H1 (cell line): ENCODE measurements around the gene RAB9B. TPM values are rescaled to one million over a fixed set of nuclear protein-coding genes. Genes with fewer than 3 reads are reported as not detected.

Source experiments
- CTCF ChIA-PET: fragments of 300-600 bp; sonication (Branson Sonifier 250); formaldehyde crosslinking; loops from one replicate; lab custom pipeline; 2021; ENCODE audit not compliant: partially characterized antibody; lab: Charles Lee
- POLR2A ChIA-PET: fragments of 300-600 bp; sonication (Branson Sonifier 250); formaldehyde crosslinking; loops from one replicate; lab custom pipeline; 2021; ENCODE audit warnings: inconsistent platforms; ENCODE audit not compliant: partially characterized antibody; lab: Charles Lee
- DNase-seq, 2 experiments: peaks; one replicate each; pipeline versions ENCODE4 v3.0.0 to v3.0.0-alpha.2; 2010 to 2022; ENCODE audit warnings: low spot score in 2 of 2, low read depth in 1 of 2, mixed read lengths in 1 of 2
- FAIRE-seq: peaks from 2 replicates; lab custom pipeline; 2011; peaks lifted over from hg19 to GRCh38; lab: Jason Lieb, UNC
- H2AFZ ChIP-seq: 2 replicates; pipeline ENCODE4 v1.8.1; 2012; ENCODE audit warnings: low read length, inconsistent platforms
- H2AK5ac ChIP-seq: 2 replicates; pipeline ENCODE4 v1.6.1; 2013; ENCODE audit warnings: low read depth, low read length
- H2BK120ac ChIP-seq: replicated peaks from 2 replicates; pipeline ENCODE3; 2013; ENCODE audit warnings: low read depth, low read length, inconsistent platforms
- H2BK12ac ChIP-seq: 2 replicates; pipeline ENCODE4 v1.6.1; 2013; ENCODE audit warnings: low read depth, low read length
- H2BK15ac ChIP-seq: 2 replicates; pipeline ENCODE4 v1.6.1; 2013; ENCODE audit warnings: low read length
- H2BK20ac ChIP-seq: 2 replicates; pipeline ENCODE4 v1.6.1; 2013; ENCODE audit warnings: low read length
- H2BK5ac ChIP-seq: 2 replicates; pipeline ENCODE4 v1.6.1; 2013; ENCODE audit warnings: low read depth, low read length
- H3K14ac ChIP-seq: 2 replicates; pipeline ENCODE4 v1.6.1; 2013; ENCODE audit warnings: inconsistent platforms; ENCODE audit not compliant: insufficient read length
- H3K18ac ChIP-seq: 2 replicates; pipeline ENCODE4 v1.6.1; 2013; ENCODE audit warnings: low read length; ENCODE audit errors: extremely low read depth
- H3K23ac ChIP-seq: 2 replicates; pipeline ENCODE4 v1.6.1; 2013; ENCODE audit warnings: inconsistent platforms; ENCODE audit not compliant: insufficient read length
- H3K23me2 ChIP-seq: 2 replicates; pipeline ENCODE4 v1.6.1; 2013; ENCODE audit warnings: low read depth, low read length
- H3K27ac ChIP-seq: 2 replicates; pipeline ENCODE4 v1.6.1; 2011; ENCODE audit warnings: low read depth, low read length, inconsistent platforms
- H3K27me3 ChIP-seq, 4 experiments: replicated peaks in 1 of 4; 1 replicate in 1 of 4; 2 replicates in 3 of 4; pipeline versions ENCODE4 v1.6.1 to v1.8.1; 2011 to 2013; ENCODE audit warnings: low read length in 3 of 4, mild to moderate bottlenecking in 3 of 4, inconsistent platforms in 2 of 4, mixed read lengths in 2 of 4, moderate library complexity in 1 of 4; ENCODE audit not compliant: control insufficient read depth in 3 of 4, insufficient read depth in 3 of 4; ENCODE audit errors: extremely low read depth in 1 of 4
- H3K36me3 ChIP-seq, 4 experiments: 2 replicates each; pipeline versions ENCODE4 v1.6.1 to v1.8.1; 2011 to 2013; ENCODE audit warnings: mild to moderate bottlenecking in 4 of 4, low read length in 3 of 4, moderate library complexity in 2 of 4, control low read depth in 1 of 4, inconsistent platforms in 1 of 4; ENCODE audit not compliant: insufficient read depth in 4 of 4, control insufficient read depth in 2 of 4
- H3K4ac ChIP-seq: replicated peaks from 2 replicates; pipeline ENCODE3; 2013; ENCODE audit warnings: low read length, low read depth, mixed read lengths, inconsistent platforms; ENCODE audit not compliant: insufficient read length
- H3K4me1 ChIP-seq, 4 experiments: replicated peaks in 1 of 4; 1 replicate in 1 of 4; 2 replicates in 3 of 4; pipeline versions ENCODE4 v1.6.1 to v1.8.1; 2011 to 2013; ENCODE audit warnings: low read length in 3 of 4, inconsistent platforms in 2 of 4, mixed read lengths in 1 of 4; ENCODE audit not compliant: insufficient read depth in 4 of 4, control insufficient read depth in 3 of 4
- H3K4me2 ChIP-seq, 2 experiments: 2 replicates each; pipeline versions ENCODE4 v1.6.1 to v1.8.1; 2011 to 2013; ENCODE audit warnings: low read depth in 2 of 2, low read length in 2 of 2, control low read depth in 1 of 2, inconsistent platforms in 1 of 2, mild to moderate bottlenecking in 1 of 2; ENCODE audit not compliant: insufficient read depth in 1 of 2
- H3K4me3 ChIP-seq, 4 experiments: fragments of 200-600, 300-600 bp in 1 of 4; sonication (generic), shearing (Covaris generic), sonication (Bioruptor Twin) in 1 of 4; 2 replicates each; pipeline versions ENCODE4 v1.5.1 to v1.8.1; 2011 to 2016; ENCODE audit warnings: low read length in 4 of 4, low read depth in 3 of 4, control low read depth in 2 of 4, inconsistent platforms in 2 of 4, mild to moderate bottlenecking in 2 of 4, mixed read lengths in 1 of 4, moderate library complexity in 1 of 4; ENCODE audit not compliant: insufficient read depth in 2 of 4; ENCODE audit errors: extremely low read depth in 1 of 4
- H3K56ac ChIP-seq: replicated peaks from 2 replicates; pipeline ENCODE3; 2013; ENCODE audit warnings: low read depth, mild to moderate bottlenecking, mixed read lengths, low read length, inconsistent platforms; ENCODE audit not compliant: insufficient read length
- H3K79me1 ChIP-seq: 2 replicates; pipeline ENCODE4 v1.6.1; 2013; ENCODE audit warnings: low read depth, low read length, control low read depth
- H3K79me2 ChIP-seq, 2 experiments: 2 replicates each; pipeline versions ENCODE4 v1.6.1 to v1.8.1; 2012 to 2013; ENCODE audit warnings: low read length in 2 of 2, mild to moderate bottlenecking in 2 of 2, inconsistent platforms in 1 of 2; ENCODE audit not compliant: insufficient read depth in 2 of 2, control insufficient read depth in 1 of 2
- H3K9ac ChIP-seq, 4 experiments: replicated peaks in 1 of 4; 1 replicate in 1 of 4; 2 replicates in 3 of 4; pipeline versions ENCODE4 v1.6.1 to v1.8.1; 2011 to 2013; ENCODE audit warnings: low read depth in 3 of 4, low read length in 3 of 4, control low read depth in 2 of 4, mild to moderate bottlenecking in 2 of 4, moderate library complexity in 2 of 4, inconsistent platforms in 1 of 4; ENCODE audit errors: extremely low read depth in 1 of 4
- H3K9me3 ChIP-seq, 2 experiments: 2 replicates each; pipeline versions ENCODE4 v1.6.1 to v1.8.1; 2012 to 2013; ENCODE audit warnings: mild to moderate bottlenecking in 2 of 2, moderate library complexity in 2 of 2, control low read depth in 1 of 2, inconsistent platforms in 1 of 2, low read depth in 1 of 2, low read length in 1 of 2, mixed read lengths in 1 of 2; ENCODE audit not compliant: insufficient read depth in 2 of 2
- H4K20me1 ChIP-seq, 2 experiments: replicated peaks in 1 of 2; 2 replicates each; pipeline versions ENCODE3 to v1.8.1; 2011 to 2013; ENCODE audit warnings: inconsistent platforms in 2 of 2, low read length in 2 of 2, mild to moderate bottlenecking in 1 of 2; ENCODE audit not compliant: insufficient read depth in 2 of 2, control insufficient read depth in 1 of 2
- H4K5ac ChIP-seq: 2 replicates; pipeline ENCODE4 v1.6.1; 2013; ENCODE audit warnings: low read length, low read depth, mixed read lengths, inconsistent platforms; ENCODE audit not compliant: insufficient read length
- H4K8ac ChIP-seq: 2 replicates; pipeline ENCODE4 v1.8.0; 2013; ENCODE audit warnings: mild to moderate bottlenecking, moderate library complexity, low read length, inconsistent platforms; ENCODE audit not compliant: insufficient read depth; ENCODE audit errors: extremely low read depth
- H4K91ac ChIP-seq: replicated peaks from 2 replicates; pipeline ENCODE3; 2013; ENCODE audit warnings: low read length, mixed read lengths, inconsistent platforms; ENCODE audit not compliant: insufficient read length
- MAFK ChIP-seq: IDR thresholded peaks from 2 replicates; pipeline ENCODE4 v1.6.1; 2012; ENCODE audit warnings: low read depth, mild to moderate bottlenecking, improper control_type of control experiment, low read length
- POLR2A ChIP-seq, 2 experiments: IDR thresholded peaks; 1 replicate in 1 of 2; 2 replicates in 1 of 2; pipeline ENCODE4 v1.6.1; 2011; ENCODE audit warnings: low read depth in 2 of 2, low read length in 2 of 2, mild to moderate bottlenecking in 2 of 2; ENCODE audit errors: control extremely low read depth in 1 of 2
- polyA plus RNA-seq, 7 experiments: library from polyadenylated mRNA; depleted of rRNA in 3 of 7; stranded (reverse) in 5 of 7; unstranded in 2 of 7; fragments of >200 nt in 5 of 7; fragments of 200-250 nt in 2 of 7; gene quantifications; 1 replicate in 5 of 7; 2 replicates in 1 of 7; 4 replicates in 1 of 7; pipeline versions ENCODE4 v1.2.1 to v1.2.3, GENCODE V29; 2011 to 2013; ENCODE audit warnings: missing spikeins in 2 of 7, mixed read lengths in 2 of 7
- total RNA-seq: library from RNA; stranded (reverse); fragmentation: NEBNext Ultra II Directional; extraction: Animal tissue kit (Norgen Biotek cat#: 25700); gene quantifications from 2 replicates; pipeline ENCODE4 v1.2.1, GENCODE V29; 2021

The RAB9B gene
- total and polyA plus RNA-seq, 2 of the 8 experiments (the other 6 are each of a cell fraction or from before 2014, with no cell fraction given) = 0.26 to 0.56 TPM

GRCh38 chrX:103861200-103861599 is 29.1 kb upstream of the RAB9B start:
- H2AFZ ChIP-seq = no peak overlapping the region

More at GRCh38 chrX:103861200-103861599, 29.1 kb upstream of the RAB9B start:
- no peak overlapping the region for H4K8ac ChIP-seq
- no peak for DNase-seq
- POLR2A ChIA-PET = interaction anchor here (1.3 kb wide), 1 partner anchor 58 kb away, joined by 4 read pairs; no protein-coding TSS in a partner anchor
- CTCF ChIA-PET = interaction anchor here (1.2 to 1.9 kb wide), 3 partner anchors 16 to 238 kb away, joined by 3 to 6 read pairs (median 3); no protein-coding TSS in a partner anchor
- no peaks in the 10 kb centered on the region for H3K79me2 ChIP-seq
- no peak overlapping the region for H2BK120ac ChIP-seq
- no peaks in the 10 kb centered on the region for H4K20me1 ChIP-seq
- H3K4me2 ChIP-seq = no peak overlapping the region
- no peak overlapping the region for H4K91ac ChIP-seq
- no peak overlapping the region for H3K27ac ChIP-seq
- no peaks in the 10 kb centered on the region for H3K79me1 ChIP-seq
- no peak overlapping the region for H2AK5ac ChIP-seq
- no peak overlapping the region for H3K14ac ChIP-seq
- FAIRE-seq = no peak
- TF ChIP-seq MAFK (no peak), POLR2A (IDR thresholded peaks at IDR 0.05; ENCODE audit: control extremely low read depth in 1 of 2, low read depth in 2 of 2, low read length in 2 of 2) (no peak)
- H2BK12ac ChIP-seq = no peak overlapping the region
- no peak overlapping the region for H3K9ac ChIP-seq
- H3K4me1 ChIP-seq = no peaks in the 10 kb centered on the region
- H3K4me3 ChIP-seq = no peak overlapping the region
- no peak overlapping the region for H4K5ac ChIP-seq
- H3K27me3 ChIP-seq = no peaks in the 10 kb centered on the region
- H3K23me2 ChIP-seq = no peaks in the 10 kb centered on the region; the same call in 1 of the 2 replicates
- no peak overlapping the region for H3K23ac ChIP-seq
- no peak overlapping the region for H2BK15ac ChIP-seq
- no peak overlapping the region for H2BK20ac ChIP-seq
- H3K18ac ChIP-seq = no peak overlapping the region
- H3K9me3 ChIP-seq = no peaks in the 10 kb centered on the region
- no peak overlapping the region for H3K4ac ChIP-seq
- H2BK5ac ChIP-seq = no peak overlapping the region
- no peaks in the 10 kb centered on the region for H3K36me3 ChIP-seq
- H3K56ac ChIP-seq = no peak overlapping the region
